ENCODE results near the gene JAK1.

GRCh38 chr1:64829411-64830029, 136.8 kb downstream of the JAK1 start:
- no peak for TF ChIP-seq CTCF (conservative IDR thresholded peaks at IDR 0.05; ENCODE audit: low read length)
- TF ChIP-seq EZH2phosphoT487 (IDR thresholded peaks at IDR 0.05; ENCODE audit: borderline replicate concordance), result no peak

Data from Loucy (cell line).